Keratinocyte (primary cell): ENCODE measurements around the gene BTG2.

Source experiments
- CTCF ChIP-seq, 3 experiments: IDR thresholded peaks in 1 of 3; conservative IDR thresholded peaks in 1 of 3; optimal IDR thresholded peaks in 1 of 3; 2 replicates in 2 of 3; 3 replicates in 1 of 3; pipeline versions ENCODE3 to v1.5.1; 2011; ENCODE audit warnings: low read length in 3 of 3, mild to moderate bottlenecking in 3 of 3, moderate library complexity in 2 of 3, control low read depth in 1 of 3, inconsistent platforms in 1 of 3; ENCODE audit not compliant: insufficient read depth in 2 of 3; ENCODE audit errors: extremely low read depth in 1 of 3
- EZH2 ChIP-seq: IDR thresholded peaks from one replicate; pipeline ENCODE4 v1.6.1; 2012; ENCODE audit warnings: inconsistent platforms, mild to moderate bottlenecking, low read length, moderate library complexity

- TF ChIP-seq CTCF (optimal IDR thresholded peaks at IDR 0.05 in 1 of 3, IDR thresholded peaks at IDR 0.05 in 1 of 3, conservative IDR thresholded peaks at IDR 0.05 in 1 of 3; ENCODE audit: extremely low read depth in 1 of 3, insufficient read depth in 2 of 3, low read length in 3 of 3) (no peak), EZH2 (no peak)
Measured at GRCh38 chr1:203349773-203350524, 44.6 kb downstream of the BTG2 start.
